Astrocyte of the spinal cord (primary cell): ENCODE measurements around the gene GJC2.

Experiments used
- DNase-seq: peaks from one replicate; pipeline ENCODE4 v3.0.0; 2011; ENCODE audit warnings: low read depth, low spot score
- H3K4me3 ChIP-seq: 2 replicates; pipeline ENCODE4 v1.5.1; 2011; ENCODE audit warnings: low read depth, mild to moderate bottlenecking, low read length, moderate library complexity
- CTCF ChIP-seq: IDR thresholded peaks from 2 replicates; pipeline ENCODE4 v1.5.1; 2012; ENCODE audit warnings: low read depth, mild to moderate bottlenecking, low read length, inconsistent platforms
- in situ Hi-C: cut with HindIII; loops from 2 replicates; pipeline ENCODE4 v1.10.0; 2017; ENCODE audit warnings: low sequenced_read_pairs

The GJC2 gene

GRCh38 chr1:228122921-228123441 lies 26.7 kb upstream of the GJC2 start:
- TF ChIP-seq CTCF, result no peak
- DNase-seq, result no peak
- no peak overlapping the region for H3K4me3 ChIP-seq
- in situ Hi-C loops, result no loop called here

GRCh38 chr1:228123505-228123904 lies 26.2 kb upstream of the GJC2 start:
- DNase-seq, result no peak
- TF ChIP-seq CTCF, result no peak
- in situ Hi-C loops, result no loop called here

GRCh38 chr1:228125185-228125584 lies 24.5 kb upstream of the GJC2 start:
- TF ChIP-seq CTCF, result no peak
- H3K4me3 ChIP-seq, result no peak overlapping the region
- DNase-seq, result no peak
- in situ Hi-C loops, result no loop called here

More at GRCh38 chr1:228123505-228123904, 26.2 kb upstream of the GJC2 start:
- no peak overlapping the region for H3K4me3 ChIP-seq

GRCh38 chr1:228131766-228132165 lies 18.0 kb upstream of the GJC2 start:
- in situ Hi-C loops, result no loop called here
- no peak for DNase-seq
- H3K4me3 ChIP-seq, result no peak overlapping the region
- no peak for TF ChIP-seq CTCF

GRCh38 chr1:228134591-228134990 lies 15.1 kb upstream of the GJC2 start:
- TF ChIP-seq CTCF, result no peak
- in situ Hi-C loops, result no loop called here
- H3K4me3 ChIP-seq, result no peak overlapping the region
- no peak for DNase-seq

- TF ChIP-seq CTCF, result no peak
- in situ Hi-C loops, result no loop called here
- H3K4me3 ChIP-seq, result no peak overlapping the region
- no peak for DNase-seq
Observed at GRCh38 chr1:228136901-228137300, 12.8 kb upstream of the GJC2 start.

GRCh38 chr1:228139406-228139930 lies 10.3 kb upstream of the GJC2 start:
- in situ Hi-C loops, result no loop called here
- TF ChIP-seq CTCF, result no peak
- DNase-seq, result no peak
- peak overlapping the region; percentile 84 for H3K4me3 ChIP-seq
